Measurements from ENCODE around the gene TBX4. TPM values are rescaled to one million over a fixed set of nuclear protein-coding genes. Genes with fewer than 3 reads are reported as not detected.

The TBX4 gene
- total RNA-seq, 1 donor from 2014 or later, result 56.6 TPM

DNA sequence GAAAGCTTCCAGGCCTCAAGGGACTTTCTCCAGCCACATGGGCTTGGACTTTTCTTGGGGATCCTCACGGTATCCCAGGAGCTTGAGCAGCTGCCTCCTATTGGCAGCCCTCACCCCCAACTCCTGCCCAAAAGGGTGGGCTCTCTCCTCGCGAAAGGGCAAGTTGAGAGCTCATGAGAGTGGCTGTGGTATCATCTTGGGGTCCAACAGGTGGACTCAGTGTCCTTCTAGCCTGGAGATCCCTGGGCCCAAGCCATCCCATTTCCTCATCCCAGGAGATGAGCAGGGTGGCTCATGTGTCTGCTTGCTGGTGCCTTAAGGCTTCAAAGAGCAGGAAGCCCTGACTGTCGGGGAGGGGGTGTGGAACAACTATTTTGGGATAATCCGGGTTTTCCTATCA is 17.7 kb downstream of the TBX4 start:
- H3K9me3 Mint-ChIP-seq, result no peaks in the 10 kb centered on the region
- H3K27me3 Mint-ChIP-seq (ENCODE audit: low read depth), result peaks cover 13% of the 10 kb centered on the region
- H3K4me1 Mint-ChIP-seq, result peaks cover 32% of the 10 kb centered on the region
- TF ChIP-seq, protein P1, sequence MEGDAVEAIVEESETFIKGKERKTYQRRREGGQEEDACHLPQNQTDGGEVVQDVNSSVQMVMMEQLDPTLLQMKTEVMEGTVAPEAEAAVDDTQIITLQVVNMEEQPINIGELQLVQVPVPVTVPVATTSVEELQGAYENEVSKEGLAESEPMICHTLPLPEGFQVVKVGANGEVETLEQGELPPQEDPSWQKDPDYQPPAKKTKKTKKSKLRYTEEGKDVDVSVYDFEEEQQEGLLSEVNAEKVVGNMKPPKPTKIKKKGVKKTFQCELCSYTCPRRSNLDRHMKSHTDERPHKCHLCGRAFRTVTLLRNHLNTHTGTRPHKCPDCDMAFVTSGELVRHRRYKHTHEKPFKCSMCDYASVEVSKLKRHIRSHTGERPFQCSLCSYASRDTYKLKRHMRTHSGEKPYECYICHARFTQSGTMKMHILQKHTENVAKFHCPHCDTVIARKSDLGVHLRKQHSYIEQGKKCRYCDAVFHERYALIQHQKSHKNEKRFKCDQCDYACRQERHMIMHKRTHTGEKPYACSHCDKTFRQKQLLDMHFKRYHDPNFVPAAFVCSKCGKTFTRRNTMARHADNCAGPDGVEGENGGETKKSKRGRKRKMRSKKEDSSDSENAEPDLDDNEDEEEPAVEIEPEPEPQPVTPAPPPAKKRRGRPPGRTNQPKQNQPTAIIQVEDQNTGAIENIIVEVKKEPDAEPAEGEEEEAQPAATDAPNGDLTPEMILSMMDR (IDR thresholded peaks at IDR 0.05; ENCODE audit: unreplicated experiment), result no peak
- no peak overlapping the region for H3K4me3 Mint-ChIP-seq
- no peak for DNase-seq (ENCODE audit: low spot score in 2 of 2, unreplicated experiment in 2 of 2)
- no peak overlapping the region for H3K27ac Mint-ChIP-seq
- peaks cover 11% of the 10 kb centered on the region for H3K36me3 Mint-ChIP-seq

DNA sequence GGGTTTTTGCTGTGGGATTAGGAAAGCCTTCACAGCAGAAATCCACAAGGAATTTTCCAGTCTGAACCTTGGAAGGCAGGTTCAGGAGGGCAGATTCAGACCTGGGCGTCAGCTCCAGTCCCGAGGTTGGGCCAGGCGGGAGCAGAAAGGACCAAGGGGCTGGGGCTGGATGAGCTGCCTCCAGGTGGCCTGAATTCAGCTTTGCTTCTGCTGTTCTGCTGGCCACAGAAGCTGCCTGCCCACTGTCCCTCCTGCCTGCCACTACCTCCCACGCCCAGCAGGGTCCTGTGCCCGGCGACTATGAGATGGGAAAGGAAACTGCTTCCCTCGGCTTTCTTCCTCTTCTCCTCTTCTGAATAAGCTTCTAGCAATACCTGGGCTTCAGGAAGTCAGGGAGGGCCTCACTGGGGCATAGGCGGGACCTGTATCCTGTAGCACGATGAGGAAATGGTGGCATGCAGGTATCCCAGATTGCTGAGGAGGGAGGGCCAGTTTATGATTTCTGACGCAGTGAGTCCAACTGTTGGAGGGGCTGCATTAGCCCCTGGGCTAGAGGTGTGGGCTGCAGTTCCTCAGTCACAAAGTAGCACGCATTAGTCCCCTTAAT is 18.4 kb downstream of the TBX4 start:
- TF ChIP-seq, protein P1 (IDR thresholded peaks at IDR 0.05; ENCODE audit: unreplicated experiment), result no peak
- peaks cover 12% of the 10 kb centered on the region for H3K27me3 Mint-ChIP-seq (ENCODE audit: low read depth)
- peak in 1 of 2 experiments; percentile 13 for DNase-seq (ENCODE audit: low spot score in 2 of 2, unreplicated experiment in 2 of 2)
- peaks cover 37% of the 10 kb centered on the region for H3K4me1 Mint-ChIP-seq
- H3K4me3 Mint-ChIP-seq, result no peak overlapping the region
- no peak overlapping the region for H3K27ac Mint-ChIP-seq
- no peaks in the 10 kb centered on the region for H3K9me3 Mint-ChIP-seq
- peaks cover 11% of the 10 kb centered on the region for H3K36me3 Mint-ChIP-seq

DNA sequence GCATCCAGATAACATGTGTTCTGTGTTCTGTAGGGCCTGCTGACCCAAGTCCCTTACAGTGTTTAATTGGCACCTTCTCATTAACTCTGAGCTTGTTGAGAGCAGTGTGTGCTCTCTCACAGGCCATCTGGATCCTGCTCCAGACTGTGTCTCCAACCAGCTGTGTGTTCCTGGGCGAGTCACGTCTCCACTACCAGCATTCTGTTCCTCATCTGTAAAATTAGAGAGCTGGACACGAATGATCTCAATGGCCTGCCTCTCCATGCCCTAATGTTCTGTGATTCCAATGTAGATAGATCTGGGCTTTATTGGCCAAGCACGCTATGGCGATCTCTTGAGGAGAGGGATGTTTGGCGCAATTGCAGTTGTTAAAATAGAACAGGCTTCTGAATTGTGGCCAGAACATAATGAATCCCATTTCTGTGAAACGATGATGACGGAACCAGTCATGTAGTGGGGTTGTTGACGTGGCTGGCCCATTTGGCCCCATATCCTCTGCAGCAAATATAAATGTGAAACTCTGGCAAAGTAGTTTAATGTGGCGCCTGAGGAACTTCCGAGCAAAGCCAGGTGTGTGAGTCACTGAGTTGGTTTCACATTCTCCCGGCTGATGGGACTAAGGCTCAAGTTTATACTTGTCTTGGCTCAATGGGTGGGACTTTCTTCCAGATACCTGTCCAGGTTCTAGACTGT is 22.2 kb downstream of the TBX4 start:
- H3K4me3 Mint-ChIP-seq, result no peak overlapping the region
- H3K27ac Mint-ChIP-seq, result peak overlapping the region; percentile 50
- peaks cover 4% of the 10 kb centered on the region for H3K36me3 Mint-ChIP-seq
- TF ChIP-seq, protein P1 (IDR thresholded peaks at IDR 0.05; ENCODE audit: unreplicated experiment), result no peak
- H3K4me1 Mint-ChIP-seq, result peaks cover 31% of the 10 kb centered on the region
- H3K9me3 Mint-ChIP-seq, result no peaks in the 10 kb centered on the region
- H3K27me3 Mint-ChIP-seq (ENCODE audit: low read depth), result peaks cover 7% of the 10 kb centered on the region
- no peak for DNase-seq (ENCODE audit: low spot score in 2 of 2, unreplicated experiment in 2 of 2)

DNA sequence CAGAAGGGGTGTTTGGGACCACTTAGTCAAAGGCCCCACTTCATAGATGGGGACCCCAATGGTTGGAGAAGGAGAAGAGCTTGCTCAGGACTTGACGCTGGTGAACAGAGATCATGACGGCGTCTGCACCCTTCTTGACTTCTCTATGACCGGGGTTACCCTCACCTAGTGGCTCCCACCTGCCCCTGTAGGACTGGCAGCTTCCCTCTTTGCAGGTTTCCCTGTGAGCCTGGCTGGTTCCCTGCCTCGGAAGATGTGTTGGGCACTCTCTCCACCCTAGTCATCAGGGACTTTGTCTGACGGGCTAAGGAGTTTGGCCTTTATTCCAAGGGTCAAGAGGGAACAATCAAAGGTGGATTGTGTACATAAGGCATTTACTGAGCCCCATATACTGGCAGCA is 22.7 kb downstream of the TBX4 start:
- H3K4me1 Mint-ChIP-seq, result peaks cover 31% of the 10 kb centered on the region
- peaks cover 5% of the 10 kb centered on the region for H3K36me3 Mint-ChIP-seq
- no peak overlapping the region for H3K4me3 Mint-ChIP-seq
- TF ChIP-seq, protein P1 (IDR thresholded peaks at IDR 0.05; ENCODE audit: unreplicated experiment), result no peak
- DNase-seq (ENCODE audit: low spot score in 2 of 2, unreplicated experiment in 2 of 2), result peak in 1 of 2 experiments; percentile 2
- H3K27me3 Mint-ChIP-seq (ENCODE audit: low read depth), result peaks cover 10% of the 10 kb centered on the region
- H3K27ac Mint-ChIP-seq, result peak overlapping the region; percentile 50
- H3K9me3 Mint-ChIP-seq, result no peaks in the 10 kb centered on the region

DNA sequence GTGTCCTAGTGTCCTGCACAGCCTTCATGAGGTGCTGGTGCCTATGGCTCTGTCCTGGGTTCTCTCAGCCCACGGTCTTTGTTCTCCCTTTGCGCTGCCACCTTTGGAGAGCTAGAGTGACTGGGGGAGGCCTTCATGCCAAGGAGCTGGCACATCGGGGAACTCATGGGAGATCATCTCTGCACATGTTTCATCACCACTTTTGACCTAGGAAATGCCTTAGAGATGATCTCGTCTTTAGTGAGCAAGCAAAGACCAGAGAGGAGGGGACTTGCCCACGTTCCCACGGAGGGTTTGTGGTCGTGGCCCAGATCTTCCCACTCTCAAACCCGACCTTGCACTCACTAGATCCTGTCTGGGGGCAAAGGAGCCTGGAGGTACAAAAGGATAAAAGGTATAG is 23.5 kb downstream of the TBX4 start:
- H3K27me3 Mint-ChIP-seq (ENCODE audit: low read depth), result peaks cover 12% of the 10 kb centered on the region
- H3K27ac Mint-ChIP-seq, result peak overlapping the region; percentile 26
- TF ChIP-seq, protein P1 (IDR thresholded peaks at IDR 0.05; ENCODE audit: unreplicated experiment), result no peak
- no peak for DNase-seq (ENCODE audit: low spot score in 2 of 2, unreplicated experiment in 2 of 2)
- H3K9me3 Mint-ChIP-seq, result no peaks in the 10 kb centered on the region
- no peak overlapping the region for H3K4me3 Mint-ChIP-seq
- peaks cover 31% of the 10 kb centered on the region for H3K4me1 Mint-ChIP-seq
- peaks cover 7% of the 10 kb centered on the region for H3K36me3 Mint-ChIP-seq
